Immature natural killer cell (primary cell): Measurements from ENCODE around the gene IFT43. TPM values are rescaled to one million over a fixed set of nuclear protein-coding genes. Genes with fewer than 3 reads are reported as not detected.

Source experiments
- DNase-seq, 3 donors: peaks; one replicate each; pipeline ENCODE4 v3.0.0; 2022; ENCODE audit warnings: mixed read lengths in 1 of 3
- H3K27ac Mint-ChIP-seq, 6 donors: one replicate each; pipeline ENCODE4 v1.8.0; 2020; ENCODE audit warnings: mixed read lengths in 6 of 6, mild to moderate bottlenecking in 5 of 6, inconsistent platforms in 4 of 6, moderate library complexity in 3 of 6
- H3K27me3 Mint-ChIP-seq, 3 donors: one replicate each; pipeline ENCODE4 v1.8.0; 2020 to 2021; ENCODE audit warnings: low read depth in 3 of 3, mild to moderate bottlenecking in 3 of 3, mixed read lengths in 3 of 3, moderate library complexity in 3 of 3, inconsistent platforms in 1 of 3
- H3K36me3 Mint-ChIP-seq, 3 donors: one replicate each; pipeline ENCODE4 v1.8.0; 2020; ENCODE audit warnings: mixed read lengths in 3 of 3, inconsistent platforms in 2 of 3, mild to moderate bottlenecking in 2 of 3
- H3K4me1 Mint-ChIP-seq, 2 donors: one replicate each; pipeline ENCODE4 v1.8.0; 2020; ENCODE audit warnings: inconsistent platforms in 2 of 2, mild to moderate bottlenecking in 2 of 2, mixed read lengths in 2 of 2, moderate library complexity in 1 of 2
- H3K4me3 Mint-ChIP-seq, 5 donors: one replicate each; pipeline ENCODE4 v1.8.0; 2020; ENCODE audit warnings: mild to moderate bottlenecking in 5 of 5, mixed read lengths in 5 of 5, inconsistent platforms in 3 of 5, moderate library complexity in 3 of 5
- H3K9me3 Mint-ChIP-seq, 6 donors: one replicate each; pipeline ENCODE4 v1.8.0; 2020; ENCODE audit warnings: mild to moderate bottlenecking in 6 of 6, mixed read lengths in 6 of 6, inconsistent platforms in 4 of 6, moderate library complexity in 3 of 6
- polyA plus RNA-seq, 3 donors: library from polyadenylated mRNA; unstranded; fragments of 300-500 nt; fragmentation: Illumina TruSeq; gene quantifications; one replicate each; pipeline ENCODE4 v1.2.3, GENCODE V29; 2021

The IFT43 gene
- 10 to 100 TPM; 16.5 to 24.4 (median 16.7) TPM for polyA plus RNA-seq

GRCh38 chr14:75985618-75986438, at the start of gene IFT43:
Gene IFT43 (plus strand): TSS chr14:75985763. CDS start chr14:75985787, 24 bp downstream.
- DNase-seq, result peak; percentile 89 to 90 (median 90)
- Mint-ChIP-seq H3K9me3 (no peaks in the 10 kb centered on the region), H3K36me3 (peaks cover 0 to 6% (median 5%) of the 10 kb centered on the region in 3 donors), H3K4me1 (peaks cover 30 to 35% of the 10 kb centered on the region in 2 donors), H3K4me3 (peak within 1 kb of the TSS; percentile 89 to 95 (median 92)), H3K27ac (peak within 1 kb of the TSS; percentile 80 to 98 (median 94)), H3K27me3 (peaks cover 7 to 18% (median 12%) of the 10 kb centered on the region in 3 donors)

- H3K4me1 Mint-ChIP-seq, result no peaks in the 10 kb centered on the region
- no peak overlapping the region for H3K4me3 Mint-ChIP-seq
- no peaks in the 10 kb centered on the region for H3K9me3 Mint-ChIP-seq
- H3K36me3 Mint-ChIP-seq, result peaks cover 0 to 8% (median 3%) of the 10 kb centered on the region in 3 donors
- no peak overlapping the region for H3K27ac Mint-ChIP-seq
- no peaks in the 10 kb centered on the region for H3K27me3 Mint-ChIP-seq
- DNase-seq, result no peak
Observed at GRCh38 chr14:75939200-75939599, 46.4 kb upstream of the IFT43 start.

GRCh38 chr14:75941030-75941429, 44.5 kb upstream of the IFT43 start:
- Mint-ChIP-seq H3K27me3 (no peaks in the 10 kb centered on the region), H3K36me3 (peaks cover 0 to 8% (median 3%) of the 10 kb centered on the region in 3 donors), H3K27ac (no peak overlapping the region), H3K4me3 (no peak overlapping the region), H3K4me1 (no peaks in the 10 kb centered on the region), H3K9me3 (no peaks in the 10 kb centered on the region)
- DNase-seq, result no peak

GRCh38 chr14:75944607-75945241, 40.8 kb upstream of the IFT43 start:
- Mint-ChIP-seq H3K4me3 (no peak overlapping the region), H3K27ac (no peak overlapping the region), H3K36me3 (peaks cover 0 to 8% (median 3%) of the 10 kb centered on the region in 3 donors), H3K4me1 (no peaks in the 10 kb centered on the region), H3K9me3 (no peaks in the 10 kb centered on the region), H3K27me3 (no peaks in the 10 kb centered on the region)
- no peak for DNase-seq

- Mint-ChIP-seq H3K9me3 (no peaks in the 10 kb centered on the region), H3K36me3 (peaks cover 0 to 8% (median 4%) of the 10 kb centered on the region in 3 donors), H3K27me3 (peaks cover 0 to 2% (median 0%) of the 10 kb centered on the region in 3 donors), H3K27ac (no peak overlapping the region), H3K4me3 (no peak overlapping the region), H3K4me1 (no peaks in the 10 kb centered on the region)
- DNase-seq, result no peak
Observed at GRCh38 chr14:75946785-75947184, 38.8 kb upstream of the IFT43 start.

- H3K4me3 Mint-ChIP-seq, result no peak overlapping the region
- H3K27ac Mint-ChIP-seq, result no peak overlapping the region
- H3K27me3 Mint-ChIP-seq, result peaks cover 0 to 3% (median 0%) of the 10 kb centered on the region in 3 donors
- DNase-seq, result no peak
- H3K9me3 Mint-ChIP-seq, result no peaks in the 10 kb centered on the region
- no peaks in the 10 kb centered on the region for H3K4me1 Mint-ChIP-seq
- H3K36me3 Mint-ChIP-seq, result peaks cover 0 to 9% (median 9%) of the 10 kb centered on the region in 3 donors
Observed at GRCh38 chr14:75952489-75952888, 33.1 kb upstream of the IFT43 start.

GRCh38 chr14:75959031-75959430, 26.5 kb upstream of the IFT43 start:
- Mint-ChIP-seq H3K27ac (no peak overlapping the region), H3K4me1 (no peaks in the 10 kb centered on the region)

GRCh38 chr14:75960231-75960630, 25.3 kb upstream of the IFT43 start:
- no peaks in the 10 kb centered on the region for H3K27me3 Mint-ChIP-seq
- H3K4me1 Mint-ChIP-seq, result no peaks in the 10 kb centered on the region
- H3K9me3 Mint-ChIP-seq, result no peaks in the 10 kb centered on the region
- no peak overlapping the region for H3K4me3 Mint-ChIP-seq
- no peak for DNase-seq
- H3K27ac Mint-ChIP-seq, result no peak overlapping the region
- H3K36me3 Mint-ChIP-seq, result peaks cover 12 to 20% (median 19%) of the 10 kb centered on the region in 3 donors

More at GRCh38 chr14:75959031-75959430, 26.5 kb upstream of the IFT43 start:
- H3K27me3 Mint-ChIP-seq, result no peaks in the 10 kb centered on the region
- H3K36me3 Mint-ChIP-seq, result peaks cover 8 to 20% (median 19%) of the 10 kb centered on the region in 3 donors
- no peak overlapping the region for H3K4me3 Mint-ChIP-seq
- no peak for DNase-seq
- no peaks in the 10 kb centered on the region for H3K9me3 Mint-ChIP-seq

GRCh38 chr14:75961662-75962061, 23.9 kb upstream of the IFT43 start:
- Mint-ChIP-seq H3K27me3 (no peaks in the 10 kb centered on the region), H3K9me3 (no peaks in the 10 kb centered on the region), H3K27ac (no peak overlapping the region), H3K4me3 (no peak overlapping the region), H3K4me1 (no peaks in the 10 kb centered on the region), H3K36me3 (peaks cover 23 to 31% (median 29%) of the 10 kb centered on the region in 3 donors)
- DNase-seq, result no peak

- Mint-ChIP-seq H3K27ac (no peak overlapping the region), H3K27me3 (peaks cover 0 to 3% (median 0%) of the 10 kb centered on the region in 3 donors), H3K9me3 (no peaks in the 10 kb centered on the region), H3K36me3 (peaks cover 11 to 42% (median 15%) of the 10 kb centered on the region in 3 donors), H3K4me1 (no peaks in the 10 kb centered on the region), H3K4me3 (no peak overlapping the region)
- DNase-seq, result no peak
Observed at GRCh38 chr14:75967866-75968265, 17.7 kb upstream of the IFT43 start.

- peaks cover 0 to 3% (median 0%) of the 10 kb centered on the region in 3 donors for H3K27me3 Mint-ChIP-seq
- no peaks in the 10 kb centered on the region for H3K9me3 Mint-ChIP-seq
- no peak overlapping the region for H3K27ac Mint-ChIP-seq
- no peak overlapping the region for H3K4me3 Mint-ChIP-seq
- no peaks in the 10 kb centered on the region for H3K4me1 Mint-ChIP-seq
- DNase-seq, result no peak
- H3K36me3 Mint-ChIP-seq, result peaks cover 11 to 40% (median 15%) of the 10 kb centered on the region in 3 donors
Observed at GRCh38 chr14:75968456-75968855, 17.1 kb upstream of the IFT43 start.

- H3K4me3 Mint-ChIP-seq, result no peak overlapping the region
- DNase-seq, result no peak
- peaks cover 11 to 37% (median 14%) of the 10 kb centered on the region in 3 donors for H3K36me3 Mint-ChIP-seq
- H3K27me3 Mint-ChIP-seq, result peaks cover 0 to 3% (median 0%) of the 10 kb centered on the region in 3 donors
- no peak overlapping the region for H3K27ac Mint-ChIP-seq
- H3K9me3 Mint-ChIP-seq, result no peaks in the 10 kb centered on the region
- no peaks in the 10 kb centered on the region for H3K4me1 Mint-ChIP-seq
Observed at GRCh38 chr14:75969126-75969525, 16.4 kb upstream of the IFT43 start.

GRCh38 chr14:75969891-75970290, 15.7 kb upstream of the IFT43 start:
- H3K4me3 Mint-ChIP-seq, result no peak overlapping the region
- DNase-seq, result no peak
- H3K27ac Mint-ChIP-seq, result no peak overlapping the region
- H3K4me1 Mint-ChIP-seq, result no peaks in the 10 kb centered on the region
- no peaks in the 10 kb centered on the region for H3K9me3 Mint-ChIP-seq
- H3K27me3 Mint-ChIP-seq, result peaks cover 0 to 3% (median 0%) of the 10 kb centered on the region in 3 donors
- peaks cover 11 to 37% (median 11%) of the 10 kb centered on the region in 3 donors for H3K36me3 Mint-ChIP-seq

- Mint-ChIP-seq H3K4me3 (no peak overlapping the region), H3K9me3 (no peaks in the 10 kb centered on the region), H3K4me1 (no peaks in the 10 kb centered on the region), H3K27ac (no peak overlapping the region), H3K36me3 (peaks cover 4 to 34% (median 5%) of the 10 kb centered on the region in 3 donors), H3K27me3 (peaks cover 0 to 3% (median 0%) of the 10 kb centered on the region in 3 donors)
- no peak for DNase-seq
Observed at GRCh38 chr14:75970989-75971388, 14.6 kb upstream of the IFT43 start.
